Fibroblast of lung (primary cell): Measurements from ENCODE around the gene IL3RA. TPM values are rescaled to one million over a fixed set of nuclear protein-coding genes. Genes with fewer than 3 reads are reported as not detected.

Experiments used
- DNase-seq, 2 donors: peaks; one replicate each; pipeline versions ENCODE4 v3.0.0 to v3.0.0-alpha.2; 2010; ENCODE audit warnings: low read depth in 2 of 2
- H2AFZ ChIP-seq: 2 replicates; pipeline ENCODE4 v1.5.1; 2012; ENCODE audit warnings: low read length, control low read depth, inconsistent platforms
- H3K27ac ChIP-seq: 2 replicates; pipeline ENCODE4 v1.5.1; 2011; ENCODE audit warnings: low read length, control low read depth; ENCODE audit not compliant: insufficient read depth
- H3K27me3 ChIP-seq: 2 replicates; pipeline ENCODE4 v1.5.1; 2011; ENCODE audit warnings: mild to moderate bottlenecking, low read length; ENCODE audit not compliant: control insufficient read depth, insufficient read depth
- H3K36me3 ChIP-seq: 2 replicates; pipeline ENCODE4 v1.5.1; 2011; ENCODE audit warnings: low read length; ENCODE audit not compliant: control insufficient read depth, insufficient read depth
- H3K4me1 ChIP-seq: 2 replicates; pipeline ENCODE4 v1.5.1; 2011; ENCODE audit warnings: low read length; ENCODE audit not compliant: control insufficient read depth, insufficient read depth; ENCODE audit errors: extremely low read depth
- H3K4me2 ChIP-seq: 2 replicates; pipeline ENCODE4 v1.5.1; 2011; ENCODE audit warnings: low read length, control low read depth; ENCODE audit not compliant: insufficient read depth; ENCODE audit errors: extremely low read depth
- H3K4me3 ChIP-seq, 4 experiments: fragments of 200-600 bp in 1 of 4; sonication (generic) in 1 of 4; replicated peaks in 1 of 4; 2 replicates each; pipeline ENCODE4 v1.5.1; 2011 to 2016; ENCODE audit warnings: low read length in 4 of 4, low read depth in 3 of 4, mild to moderate bottlenecking in 3 of 4, control low read depth in 2 of 4, inconsistent platforms in 1 of 4, mixed read lengths in 1 of 4; ENCODE audit not compliant: insufficient read depth in 1 of 4; ENCODE audit errors: control extremely low read depth in 1 of 4
- H3K79me2 ChIP-seq: 2 replicates; pipeline ENCODE4 v1.5.1; 2012; ENCODE audit warnings: mild to moderate bottlenecking, low read length, inconsistent platforms; ENCODE audit not compliant: control insufficient read depth, insufficient read depth
- H3K9ac ChIP-seq: 2 replicates; pipeline ENCODE4 v1.5.1; 2011; ENCODE audit warnings: mild to moderate bottlenecking, low read length, control low read depth; ENCODE audit not compliant: insufficient read depth
- H3K9me3 ChIP-seq: 2 replicates; pipeline ENCODE4 v1.5.1; 2012; ENCODE audit warnings: low read depth, low read length; ENCODE audit not compliant: control insufficient read depth, insufficient read depth
- H4K20me1 ChIP-seq: 2 replicates; pipeline ENCODE4 v1.5.1; 2011; ENCODE audit warnings: low read length; ENCODE audit not compliant: control insufficient read depth, insufficient read depth; ENCODE audit errors: extremely low read depth
- CTCF ChIP-seq, 2 donors: IDR thresholded peaks in 1 of 2; conservative IDR thresholded peaks in 1 of 2; 1 replicate in 1 of 2; 2 replicates in 1 of 2; pipeline ENCODE4 v1.5.1; 2011 to 2012; ENCODE audit warnings: low read length in 2 of 2, control low read depth in 1 of 2, inconsistent platforms in 1 of 2, low read depth in 1 of 2, mild to moderate bottlenecking in 1 of 2
- EZH2 ChIP-seq: IDR thresholded peaks from 2 replicates; pipeline ENCODE4 v1.5.1; 2012; ENCODE audit warnings: low read length, control low read depth, mild to moderate bottlenecking; ENCODE audit errors: missing control alignments
- polyA minus RNA-seq: library from RNA; depleted of rRNA, polyadenylated mRNA; stranded (reverse); fragments of >200 nt; gene quantifications from 2 replicates; pipeline ENCODE4 v1.2.3, GENCODE V29; 2011; ENCODE audit warnings: low replicate concordance
- polyA plus RNA-seq, 2 donors: library from polyadenylated mRNA; depleted of rRNA in 1 of 2; stranded (reverse) in 1 of 2; unstranded in 1 of 2; fragments of >200 nt; gene quantifications; 2 replicates each; pipeline ENCODE4 v1.2.1, GENCODE V29; 2011 to 2012; ENCODE audit warnings: missing spikeins in 1 of 2
- total RNA-seq: library from RNA; depleted of rRNA; stranded (reverse); fragments of >200 nt; gene quantifications from 2 replicates; pipeline ENCODE4 v1.2.1, GENCODE V29; 2014

IL3RA gene
- under 0.01 TPM in 1 of 2 replicates, not detected in the other for total RNA-seq
- 0.03 TPM in 1 of 2 replicates, not detected in the other for polyA plus RNA-seq
- not detected in 2 replicates for polyA plus RNA-seq (2012)
- not detected in 2 replicates for polyA minus RNA-seq

DNA sequence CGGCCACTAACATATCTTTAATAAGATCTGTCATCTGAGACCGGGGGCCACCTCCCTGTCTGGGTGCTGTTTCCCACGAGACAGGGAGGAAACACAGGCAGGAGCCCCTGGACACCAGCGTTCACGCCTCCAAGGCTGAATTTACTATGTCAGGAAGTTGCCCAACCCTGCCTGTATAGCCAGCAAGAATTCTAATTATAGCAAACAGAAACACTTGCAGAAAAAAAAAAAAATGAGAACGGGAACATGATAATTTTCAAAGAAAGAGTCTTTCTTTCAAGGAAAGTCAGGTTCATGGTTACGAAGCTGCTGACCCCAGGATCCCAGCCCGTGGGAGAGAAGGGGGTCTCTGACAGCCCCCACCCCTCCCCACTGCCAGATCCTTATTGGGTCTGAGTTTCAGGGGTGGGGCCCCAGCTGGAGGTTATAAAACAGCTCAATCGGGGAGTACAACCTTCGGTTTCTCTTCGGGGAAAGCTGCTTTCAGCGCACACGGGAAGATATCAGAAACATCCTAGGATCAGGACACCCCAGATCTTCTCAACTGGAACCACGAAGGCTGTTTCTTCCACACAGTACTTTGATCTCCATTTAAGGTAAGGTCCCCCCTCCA is at the start of gene IL3RA:
IL3RA (plus strand) TSS at position 455 of the 613 bp plus-strand sequence. CDS start 4,981 bp downstream, outside the sequence.
- Histone ChIP-seq H3K4me2 (no peak within 1 kb of the TSS), H3K4me3 (peak within 1 kb of the TSS in 1 of 4 experiments; percentile 22), H3K27me3 (no peaks in the 10 kb centered on the region), H3K9ac (no peak within 1 kb of the TSS), H3K79me2 (no peaks in the 10 kb centered on the region), H3K4me1 (no peaks in the 10 kb centered on the region), H3K36me3 (no peaks in the 10 kb centered on the region), H3K9me3 (no peaks in the 10 kb centered on the region), H3K27ac (no peak within 1 kb of the TSS), H4K20me1 (no peaks in the 10 kb centered on the region), H2AFZ (no peak within 1 kb of the TSS)
- no peak for DNase-seq
- TF ChIP-seq EZH2 = no peak
- no peak for TF ChIP-seq CTCF (conservative IDR thresholded peaks at IDR 0.05 in 1 of 2, IDR thresholded peaks at IDR 0.05 in 1 of 2; ENCODE audit: low read depth in 1 of 2, low read length in 2 of 2)

- no peak overlapping the region for H3K9ac ChIP-seq
- no peaks in the 10 kb centered on the region for H3K9me3 ChIP-seq
- no peaks in the 10 kb centered on the region for H3K79me2 ChIP-seq
- no peak overlapping the region for H3K4me3 ChIP-seq
- no peak overlapping the region for H3K4me2 ChIP-seq
- H4K20me1 ChIP-seq = no peaks in the 10 kb centered on the region
- no peaks in the 10 kb centered on the region for H3K36me3 ChIP-seq
- H3K27ac ChIP-seq = no peak overlapping the region
- H2AFZ ChIP-seq = no peak overlapping the region
- no peak for DNase-seq
- H3K27me3 ChIP-seq = no peaks in the 10 kb centered on the region
- no peaks in the 10 kb centered on the region for H3K4me1 ChIP-seq
- TF ChIP-seq CTCF (conservative IDR thresholded peaks at IDR 0.05 in 1 of 2, IDR thresholded peaks at IDR 0.05 in 1 of 2; ENCODE audit: low read depth in 1 of 2, low read length in 2 of 2) (no peak), EZH2 (no peak)
Measured at GRCh38 chrX:1289535-1289934, 47.0 kb upstream of the IL3RA start.

DNA sequence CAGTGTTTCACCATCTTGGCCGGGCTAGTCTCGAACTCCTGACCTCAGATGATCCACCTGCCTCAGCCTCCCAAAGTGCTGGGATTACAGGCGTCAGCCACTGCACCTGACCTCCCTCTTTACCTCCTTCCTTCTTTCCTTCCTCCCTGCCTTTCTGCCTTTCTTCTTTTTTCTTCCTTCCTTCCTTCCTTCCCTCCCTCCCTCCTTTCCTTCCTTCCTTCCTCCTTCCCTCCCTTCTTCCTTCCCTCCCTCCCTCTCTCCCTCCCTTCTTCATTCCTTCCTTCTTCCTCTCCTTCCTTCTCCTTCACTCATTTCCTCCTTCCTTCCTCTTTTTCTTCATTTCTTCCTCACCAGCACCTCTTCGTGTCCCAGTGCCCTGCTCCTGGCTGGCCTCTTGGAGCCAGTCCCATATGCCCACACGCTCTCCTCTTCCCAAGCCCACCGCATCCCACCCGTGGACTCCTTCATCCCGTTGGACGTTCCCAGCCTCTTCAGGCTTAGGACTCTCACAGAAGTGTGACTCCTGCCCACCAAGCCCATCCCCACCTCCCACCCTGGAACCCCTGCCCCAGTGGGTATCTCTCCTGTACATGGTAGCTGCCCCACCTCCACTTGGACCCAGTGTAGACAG is 45.4 kb upstream of the IL3RA start:
- H2AFZ ChIP-seq = no peak overlapping the region
- no peaks in the 10 kb centered on the region for H3K79me2 ChIP-seq
- TF ChIP-seq CTCF (conservative IDR thresholded peaks at IDR 0.05 in 1 of 2, IDR thresholded peaks at IDR 0.05 in 1 of 2; ENCODE audit: low read depth in 1 of 2, low read length in 2 of 2) = no peak
- no peak for TF ChIP-seq EZH2
- H3K9ac ChIP-seq = no peak overlapping the region
- DNase-seq = no peak
- no peak overlapping the region for H3K4me3 ChIP-seq
- H4K20me1 ChIP-seq = no peaks in the 10 kb centered on the region
- no peaks in the 10 kb centered on the region for H3K4me1 ChIP-seq
- no peaks in the 10 kb centered on the region for H3K27me3 ChIP-seq
- no peak overlapping the region for H3K27ac ChIP-seq
- no peaks in the 10 kb centered on the region for H3K9me3 ChIP-seq
- no peaks in the 10 kb centered on the region for H3K36me3 ChIP-seq
- H3K4me2 ChIP-seq = no peak overlapping the region
